Astrocyte (in vitro differentiated cells and primary cell): ENCODE data around the gene POU3F3. TPM values are rescaled to one million over a fixed set of nuclear protein-coding genes. Genes with fewer than 3 reads are reported as not detected.

Experiments used
- DNase-seq: peaks from one replicate; pipeline ENCODE4 v3.0.0-alpha.2; 2010; ENCODE audit warnings: low read depth
- FAIRE-seq: peaks from 2 replicates; lab custom pipeline; 2011; peaks lifted over from hg19 to GRCh38; lab: Jason Lieb, UNC
- H2AFZ ChIP-seq: 2 replicates; pipeline ENCODE4 v1.6.0; 2012; ENCODE audit warnings: low read depth, low read length, inconsistent platforms
- H3K27ac ChIP-seq: 2 replicates; pipeline ENCODE4 v1.5.1; 2011; ENCODE audit warnings: low read depth, low read length, inconsistent platforms
- H3K27me3 ChIP-seq: 2 replicates; pipeline ENCODE4 v1.6.0; 2011; ENCODE audit warnings: low read length, inconsistent platforms; ENCODE audit not compliant: insufficient read depth
- H3K36me3 ChIP-seq: 2 replicates; pipeline ENCODE4 v1.5.1; 2011; ENCODE audit warnings: low read length, inconsistent platforms; ENCODE audit not compliant: insufficient read depth
- H3K4me1 ChIP-seq: 2 replicates; pipeline ENCODE4 v1.5.1; 2011; ENCODE audit warnings: low read length, inconsistent platforms; ENCODE audit not compliant: insufficient read depth
- H3K4me2 ChIP-seq: 2 replicates; pipeline ENCODE4 v1.6.0; 2012; ENCODE audit warnings: low read length, inconsistent platforms
- H3K4me3 ChIP-seq: 2 replicates; pipeline ENCODE4 v1.5.1; 2011; ENCODE audit warnings: low read depth, mild to moderate bottlenecking, low read length, inconsistent platforms; ENCODE audit not compliant: insufficient read depth
- H3K79me2 ChIP-seq: 2 replicates; pipeline ENCODE4 v1.6.0; 2012; ENCODE audit warnings: mild to moderate bottlenecking, low read length, inconsistent platforms; ENCODE audit not compliant: insufficient read depth
- H3K9ac ChIP-seq: 2 replicates; pipeline ENCODE4 v1.6.0; 2012; ENCODE audit warnings: mild to moderate bottlenecking, low read length, inconsistent platforms
- H3K9me3 ChIP-seq: 2 replicates; pipeline ENCODE4 v1.5.1; 2012; ENCODE audit warnings: low read depth, mild to moderate bottlenecking, low read length, inconsistent platforms; ENCODE audit not compliant: insufficient read depth
- H4K20me1 ChIP-seq: 2 replicates; pipeline ENCODE4 v1.6.0; 2012; ENCODE audit warnings: low read length, inconsistent platforms; ENCODE audit not compliant: insufficient read depth
- H3K27ac Mint-ChIP-seq: one replicate; pipeline ENCODE4 v1.8.0; 2021; ENCODE audit warnings: mild to moderate bottlenecking, mixed read lengths; ENCODE audit not compliant: unreplicated experiment
- H3K27me3 Mint-ChIP-seq: one replicate; pipeline ENCODE4 v1.8.0; 2021; ENCODE audit warnings: low read depth, mixed read lengths; ENCODE audit not compliant: unreplicated experiment
- H3K36me3 Mint-ChIP-seq: one replicate; pipeline ENCODE4 v1.8.0; 2021; ENCODE audit warnings: low read depth, mixed read lengths; ENCODE audit not compliant: unreplicated experiment
- H3K4me1 Mint-ChIP-seq: one replicate; pipeline ENCODE4 v1.8.0; 2021; ENCODE audit warnings: low read depth, mixed read lengths; ENCODE audit not compliant: unreplicated experiment
- H3K4me3 Mint-ChIP-seq: one replicate; pipeline ENCODE4 v1.8.0; 2021; ENCODE audit warnings: mild to moderate bottlenecking, moderate library complexity, mixed read lengths; ENCODE audit not compliant: unreplicated experiment
- H3K9me3 Mint-ChIP-seq: one replicate; pipeline ENCODE4 v1.8.0; 2021; ENCODE audit warnings: mild to moderate bottlenecking, mixed read lengths; ENCODE audit not compliant: unreplicated experiment
- EZH2 ChIP-seq: IDR thresholded peaks from 2 replicates; pipeline ENCODE4 v1.6.1; 2012; ENCODE audit warnings: mild to moderate bottlenecking, low read length, inconsistent platforms; ENCODE audit not compliant: insufficient read depth
- total RNA-seq: library from RNA; stranded (reverse); gene quantifications from 2 replicates; pipeline ENCODE4 v1.2.1, GENCODE V29; 2021
- TF ChIP-seq, protein P1 (sequence below): IDR thresholded peaks from 2 replicates; pipeline ENCODE4 v1.5.1; 2011; ENCODE audit warnings: low read depth, mild to moderate bottlenecking, inconsistent platforms, low read length, moderate library complexity; ENCODE audit not compliant: insufficient read depth

Gene POU3F3
- total RNA-seq, 1 donor from 2014 or later, result 0.09 TPM

- Histone ChIP-seq H3K9ac (peak overlapping the region; percentile 74), H3K4me2 (peak overlapping the region; percentile 90), H4K20me1 (no peaks in the 10 kb centered on the region), H3K36me3 (no peaks in the 10 kb centered on the region), H3K27me3 (peaks cover 34% of the 10 kb centered on the region), H2AFZ (no peak overlapping the region), H3K27ac (peak overlapping the region; percentile 23), H3K4me1 (peaks cover 17% of the 10 kb centered on the region), H3K79me2 (peaks cover 83% of the 10 kb centered on the region), H3K9me3 (no peaks in the 10 kb centered on the region), H3K4me3 (peak overlapping the region; percentile 30)
- Mint-ChIP-seq H3K4me1 (peaks cover 4% of the 10 kb centered on the region), H3K9me3 (peaks cover 23% of the 10 kb centered on the region), H3K36me3 (peaks cover 3% of the 10 kb centered on the region), H3K4me3 (no peak overlapping the region), H3K27me3 (peaks cover 90% of the 10 kb centered on the region), H3K27ac (no peak overlapping the region)
- DNase-seq (no peak), FAIRE-seq (no peak)
- no peak for TF ChIP-seq EZH2
- TF ChIP-seq, protein P1, sequence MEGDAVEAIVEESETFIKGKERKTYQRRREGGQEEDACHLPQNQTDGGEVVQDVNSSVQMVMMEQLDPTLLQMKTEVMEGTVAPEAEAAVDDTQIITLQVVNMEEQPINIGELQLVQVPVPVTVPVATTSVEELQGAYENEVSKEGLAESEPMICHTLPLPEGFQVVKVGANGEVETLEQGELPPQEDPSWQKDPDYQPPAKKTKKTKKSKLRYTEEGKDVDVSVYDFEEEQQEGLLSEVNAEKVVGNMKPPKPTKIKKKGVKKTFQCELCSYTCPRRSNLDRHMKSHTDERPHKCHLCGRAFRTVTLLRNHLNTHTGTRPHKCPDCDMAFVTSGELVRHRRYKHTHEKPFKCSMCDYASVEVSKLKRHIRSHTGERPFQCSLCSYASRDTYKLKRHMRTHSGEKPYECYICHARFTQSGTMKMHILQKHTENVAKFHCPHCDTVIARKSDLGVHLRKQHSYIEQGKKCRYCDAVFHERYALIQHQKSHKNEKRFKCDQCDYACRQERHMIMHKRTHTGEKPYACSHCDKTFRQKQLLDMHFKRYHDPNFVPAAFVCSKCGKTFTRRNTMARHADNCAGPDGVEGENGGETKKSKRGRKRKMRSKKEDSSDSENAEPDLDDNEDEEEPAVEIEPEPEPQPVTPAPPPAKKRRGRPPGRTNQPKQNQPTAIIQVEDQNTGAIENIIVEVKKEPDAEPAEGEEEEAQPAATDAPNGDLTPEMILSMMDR, result no peak
Measured at GRCh38 chr2:104863146-104863467, 9.2 kb downstream of the POU3F3 start.

DNA sequence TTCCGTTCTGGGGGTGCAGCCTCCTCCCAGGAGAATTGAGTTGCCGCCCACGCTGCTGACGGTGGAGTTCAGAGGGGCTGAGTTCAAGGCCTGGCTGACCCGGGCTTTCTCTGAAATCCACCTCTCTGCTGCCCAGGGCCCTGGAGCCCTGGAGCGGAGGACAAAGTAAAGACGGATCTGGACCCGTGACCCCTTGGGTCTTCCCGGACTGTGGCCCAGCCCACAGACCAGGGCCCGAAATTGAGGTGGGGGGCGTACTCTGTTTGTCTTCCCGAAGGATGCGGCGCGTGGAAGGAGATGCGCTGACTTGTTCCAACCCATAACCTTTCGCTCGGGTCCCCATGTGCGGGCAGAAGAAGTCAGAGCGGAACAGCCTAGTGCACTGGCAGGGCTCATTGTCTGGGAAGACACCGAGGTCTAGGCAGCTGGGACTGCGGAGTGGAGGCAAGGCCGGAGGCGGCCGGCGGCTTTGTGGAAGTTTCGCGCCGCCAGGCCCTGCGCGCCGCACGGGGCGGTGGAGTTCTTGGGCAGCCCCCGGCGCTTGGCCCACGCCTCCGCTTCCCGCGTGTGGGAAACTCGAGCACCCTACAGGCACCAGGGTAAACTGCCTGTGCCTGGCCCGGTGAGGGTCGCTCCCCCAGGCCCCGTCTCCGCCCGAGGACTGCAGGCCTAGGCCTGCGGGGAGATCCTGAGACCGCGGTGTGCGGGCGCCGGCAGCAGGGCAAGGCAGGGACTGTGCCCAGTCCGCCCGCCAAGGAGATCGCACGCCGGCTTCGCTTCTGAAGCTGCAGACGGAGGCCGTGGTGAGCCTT, 9.8 kb downstream of the POU3F3 start:
- Histone ChIP-seq H3K4me3 (peak overlapping the region; percentile 30), H3K9ac (peak overlapping the region; percentile 62), H3K79me2 (peaks cover 81% of the 10 kb centered on the region), H3K36me3 (no peaks in the 10 kb centered on the region), H3K27ac (peak overlapping the region; percentile 23), H3K9me3 (no peaks in the 10 kb centered on the region), H4K20me1 (no peaks in the 10 kb centered on the region), H2AFZ (peak overlapping the region; percentile 62), H3K27me3 (peaks cover 31% of the 10 kb centered on the region), H3K4me2 (peak overlapping the region; percentile 90), H3K4me1 (peaks cover 17% of the 10 kb centered on the region)
- peaks cover 90% of the 10 kb centered on the region for H3K27me3 Mint-ChIP-seq
- DNase-seq (no peak), FAIRE-seq (no peak)
- H3K36me3 Mint-ChIP-seq, result peaks cover 3% of the 10 kb centered on the region
- peaks cover 4% of the 10 kb centered on the region for H3K4me1 Mint-ChIP-seq
- H3K27ac Mint-ChIP-seq, result no peak overlapping the region
- peaks cover 23% of the 10 kb centered on the region for H3K9me3 Mint-ChIP-seq
- no peak overlapping the region for H3K4me3 Mint-ChIP-seq
- TF ChIP-seq, protein P1, result no peak
- no peak for TF ChIP-seq EZH2
